Stimulated activated CD4-positive, alpha-beta T cell treated with anti-CD3 and anti-CD28 coated beads, Interleukin-12 subunit alpha, Interleukin-12 subunit beta, amount 100 ng/mL, for 24 hours (primary cell): Measurements from ENCODE around the gene PIEZO2.

Experiments used
- DNase-seq, 2 experiments: peaks; one replicate each; pipeline ENCODE4 v3.0.0-alpha.2; 2020; ENCODE audit warnings: low read depth in 2 of 2

PIEZO2 gene

GRCh38 chr18:11027862-11028261, 121.5 kb downstream of the PIEZO2 start:
- no peak for DNase-seq

GRCh38 chr18:11025671-11026070, 123.7 kb downstream of the PIEZO2 start:
- DNase-seq = no peak

DNA sequence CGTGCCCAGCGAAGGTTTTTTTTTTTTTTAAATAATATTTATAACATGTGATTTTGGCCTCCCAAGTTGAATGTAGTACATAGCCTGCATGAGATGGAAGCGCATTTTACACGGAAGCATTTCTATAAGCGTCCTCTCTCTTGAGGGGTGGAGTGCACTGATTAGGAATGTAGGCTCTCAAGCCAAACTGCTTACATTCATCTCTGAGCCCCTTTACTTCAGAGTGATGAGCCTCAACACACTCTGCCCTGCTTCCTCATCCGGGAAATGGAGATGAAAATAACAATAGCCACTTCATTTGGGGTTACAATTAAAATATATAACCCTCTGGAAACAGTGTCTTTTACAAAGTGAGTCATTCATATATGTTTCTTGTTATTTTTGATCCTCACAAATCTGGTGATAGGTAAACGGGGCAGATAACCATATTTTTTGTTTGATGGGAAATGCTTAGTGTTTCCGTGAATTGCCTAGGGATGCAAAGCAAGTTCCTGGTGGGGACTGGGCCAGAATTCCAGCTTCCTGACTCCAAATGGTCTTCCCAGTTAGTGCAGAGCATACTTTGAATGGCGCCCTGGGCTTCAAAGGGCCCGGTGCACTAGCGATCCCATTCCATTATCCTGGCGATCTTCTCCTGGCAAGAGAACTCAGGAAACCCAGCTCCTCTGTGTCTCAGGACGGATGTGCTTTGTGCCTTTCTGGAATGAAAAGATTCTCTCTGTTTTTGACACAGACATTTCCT, 124.3 kb downstream of the PIEZO2 start:
- no peak for DNase-seq

GRCh38 chr18:11021477-11021876, 127.9 kb downstream of the PIEZO2 start:
- no peak for DNase-seq

DNA sequence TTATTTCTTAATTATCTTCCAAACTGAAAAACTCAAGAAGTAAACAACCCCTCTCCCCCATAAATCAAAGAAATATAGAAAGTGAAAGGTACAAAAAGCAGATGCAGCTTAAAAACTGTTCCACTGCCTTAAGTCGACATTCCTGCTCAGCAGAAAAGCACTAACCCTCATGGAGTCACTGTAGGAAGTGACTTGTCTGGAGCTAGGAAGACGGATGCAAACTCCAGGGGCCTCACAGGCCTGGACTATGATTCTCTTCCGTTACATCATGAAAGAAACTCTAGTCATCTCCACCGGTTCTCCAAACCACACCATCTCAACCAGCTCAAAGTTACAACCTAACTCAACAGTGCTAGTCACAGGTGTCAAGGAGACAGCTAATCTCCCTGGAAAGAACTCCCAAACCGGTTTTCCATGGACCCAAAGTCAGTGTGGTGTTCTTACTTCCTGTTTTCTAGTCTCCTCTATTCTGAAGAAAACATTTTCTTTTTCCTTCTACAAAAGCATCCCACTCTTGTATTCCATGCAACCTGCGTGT, 128.4 kb downstream of the PIEZO2 start:
- DNase-seq = no peak

DNA sequence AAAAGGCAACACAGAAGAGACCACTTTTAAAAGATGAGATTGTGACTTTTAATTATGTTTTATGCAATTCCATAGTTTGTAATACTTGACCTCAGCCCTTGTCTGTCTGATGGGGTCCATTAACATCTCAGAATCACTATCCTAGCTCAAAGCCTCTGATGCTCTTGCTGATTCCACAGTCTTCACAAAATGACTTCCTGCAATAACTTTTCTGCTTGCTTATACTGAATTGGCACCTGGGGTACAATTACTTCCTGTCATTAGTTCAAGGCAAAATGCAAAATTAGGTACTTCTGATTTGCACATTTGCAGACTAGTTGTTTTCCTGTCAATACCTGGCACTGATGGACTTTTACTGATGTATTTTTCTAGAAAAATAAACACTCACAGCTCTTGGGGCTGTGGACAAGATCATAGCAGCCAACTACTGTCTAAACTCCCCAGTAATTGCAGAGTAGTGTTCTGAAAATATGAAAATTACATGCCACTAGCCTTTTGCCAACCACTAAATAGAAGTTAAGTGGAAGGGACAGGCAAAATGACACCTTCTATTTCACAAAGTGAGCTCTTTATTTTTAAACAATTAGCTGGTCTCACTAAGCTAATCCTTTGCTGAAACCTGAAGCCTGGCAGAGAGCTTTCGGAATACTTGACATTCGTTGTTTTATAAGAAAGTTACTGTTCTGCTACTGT, 129.1 kb downstream of the PIEZO2 start:
- no peak for DNase-seq

- no peak for DNase-seq
Observed at GRCh38 chr18:11019295-11020105, 129.9 kb downstream of the PIEZO2 start.

GRCh38 chr18:11009869-11010268, 139.5 kb downstream of the PIEZO2 start:
- DNase-seq = no peak

DNA sequence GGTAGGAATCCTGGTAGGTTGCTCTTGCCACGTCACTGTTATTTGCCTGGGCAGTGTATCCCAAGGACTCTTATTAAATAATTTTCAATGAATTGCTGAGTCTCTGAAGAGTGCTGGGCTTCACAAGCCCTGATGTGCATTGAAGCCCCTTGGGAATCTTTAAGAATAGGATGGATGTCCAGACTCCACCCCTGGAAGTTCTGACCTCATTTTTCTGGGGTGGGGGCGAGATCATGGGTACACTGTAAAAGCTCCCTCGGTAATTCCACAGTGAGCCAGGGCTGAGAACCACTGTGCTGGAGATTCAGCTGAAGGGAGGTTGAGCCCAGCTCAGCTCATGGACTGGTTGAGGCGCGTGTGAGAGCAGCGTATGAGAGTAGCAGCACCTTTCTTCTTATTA, 140.2 kb downstream of the PIEZO2 start:
- no peak for DNase-seq

- no peak for DNase-seq
Observed at GRCh38 chr18:11008505-11008904, 140.9 kb downstream of the PIEZO2 start.

DNA sequence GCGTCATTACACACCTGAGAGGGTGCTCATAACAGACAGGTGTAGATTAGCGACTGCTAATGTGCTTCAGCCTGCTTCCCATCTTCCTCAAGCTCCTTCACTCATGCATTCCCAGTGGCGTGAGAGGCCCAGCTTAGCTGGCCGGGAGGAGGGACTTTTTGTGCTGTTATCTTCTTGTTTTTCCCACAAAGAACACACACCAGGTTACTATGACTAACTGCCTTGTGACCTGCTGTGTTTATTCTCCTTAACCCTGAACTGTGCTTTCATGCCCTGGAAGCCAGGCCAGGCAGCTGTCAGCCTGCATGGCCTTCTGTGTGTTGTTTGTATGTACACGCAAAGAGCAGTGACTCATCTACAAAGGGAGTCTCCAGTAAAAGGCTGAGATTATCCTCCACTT, 143.8 kb downstream of the PIEZO2 start:
- DNase-seq = no peak

- DNase-seq = no peak
Observed at GRCh38 chr18:11004951-11005350, 144.4 kb downstream of the PIEZO2 start.

- DNase-seq = no peak
Observed at GRCh38 chr18:11004294-11004693, 145.1 kb downstream of the PIEZO2 start.

DNA sequence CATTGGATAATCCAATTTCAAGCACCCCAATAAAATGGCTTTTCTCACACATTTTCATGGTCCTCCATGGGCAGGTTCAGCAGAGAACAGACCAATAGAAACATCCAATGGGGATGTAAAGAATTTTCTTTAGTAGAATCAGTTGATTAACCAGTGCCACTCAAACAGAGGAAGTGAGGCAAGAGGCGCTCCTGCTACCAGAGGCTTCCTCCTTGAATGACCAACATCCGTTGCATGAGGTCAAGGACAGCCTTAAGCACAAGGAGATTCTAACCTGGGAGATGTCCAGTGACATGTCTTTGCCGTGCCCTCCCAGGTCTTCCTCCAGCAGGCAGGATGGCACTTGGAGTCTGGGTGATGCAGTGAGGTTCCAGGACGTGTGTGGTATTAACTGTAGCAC, 146.6 kb downstream of the PIEZO2 start:
- DNase-seq = no peak

- no peak for DNase-seq
Observed at GRCh38 chr18:11002277-11002676, 147.1 kb downstream of the PIEZO2 start.

GRCh38 chr18:11000071-11000470, 149.3 kb downstream of the PIEZO2 start:
- no peak for DNase-seq

DNA sequence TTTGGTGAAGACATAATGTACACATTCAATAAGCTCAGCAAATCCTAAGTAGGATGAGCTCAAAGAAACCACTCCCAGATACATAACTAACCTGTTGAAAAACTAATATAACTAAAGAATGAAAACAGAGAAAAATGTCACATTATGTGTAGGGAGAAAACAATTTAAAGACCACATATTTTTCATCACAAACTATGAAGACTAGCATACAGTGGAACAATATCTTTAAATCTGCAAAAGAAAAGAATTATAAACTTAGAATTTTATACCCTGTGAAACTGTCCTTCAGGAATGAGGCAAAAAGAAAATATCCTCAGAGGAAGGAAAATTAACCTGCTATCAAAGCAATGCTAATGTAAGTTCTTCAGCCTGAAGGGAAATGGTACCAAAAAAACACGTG, 151.5 kb downstream of the PIEZO2 start:
- DNase-seq = no peak

DNA sequence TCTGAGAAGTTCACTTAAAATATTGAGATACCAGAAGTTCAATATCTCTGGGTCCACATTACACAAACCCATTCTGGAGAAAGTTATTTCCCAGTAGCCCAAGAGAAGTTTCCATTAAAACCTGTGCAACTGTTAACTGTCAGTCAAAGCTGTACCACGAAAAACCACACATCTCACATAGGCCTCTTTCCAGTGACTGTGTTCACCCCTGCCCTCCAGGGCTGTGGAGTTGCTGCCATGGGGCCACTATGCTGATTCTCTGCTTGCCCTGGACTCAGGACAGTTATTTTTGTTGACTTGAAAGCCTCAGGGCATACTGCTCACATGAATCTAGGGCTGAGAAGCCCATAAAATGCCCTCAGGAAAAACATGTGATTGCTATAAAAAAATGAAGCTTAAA, 153.8 kb downstream of the PIEZO2 start:
- DNase-seq = no peak

GRCh38 chr18:10989486-10989885, 159.9 kb downstream of the PIEZO2 start:
- no peak for DNase-seq

DNA sequence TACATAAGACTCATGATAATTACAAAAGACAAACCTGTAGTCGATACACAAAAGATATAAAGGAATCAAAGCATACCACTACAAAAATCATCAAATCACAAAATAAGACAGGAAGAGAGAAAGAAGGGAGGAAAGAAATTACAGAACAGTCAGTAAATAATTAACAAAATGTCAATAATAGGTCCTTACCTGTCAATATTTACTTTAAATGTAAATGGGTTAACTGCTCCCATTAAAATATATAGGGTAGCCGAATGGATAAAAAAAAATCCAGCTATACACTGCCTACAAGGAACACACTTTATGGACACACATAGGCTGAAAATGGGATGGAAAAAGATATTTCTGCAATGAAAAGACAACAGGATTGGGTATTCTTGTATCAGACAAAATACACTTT, 163.7 kb downstream of the PIEZO2 start:
- no peak for DNase-seq

GRCh38 chr18:10979411-10979810, 170.0 kb downstream of the PIEZO2 start:
- DNase-seq = no peak

DNA sequence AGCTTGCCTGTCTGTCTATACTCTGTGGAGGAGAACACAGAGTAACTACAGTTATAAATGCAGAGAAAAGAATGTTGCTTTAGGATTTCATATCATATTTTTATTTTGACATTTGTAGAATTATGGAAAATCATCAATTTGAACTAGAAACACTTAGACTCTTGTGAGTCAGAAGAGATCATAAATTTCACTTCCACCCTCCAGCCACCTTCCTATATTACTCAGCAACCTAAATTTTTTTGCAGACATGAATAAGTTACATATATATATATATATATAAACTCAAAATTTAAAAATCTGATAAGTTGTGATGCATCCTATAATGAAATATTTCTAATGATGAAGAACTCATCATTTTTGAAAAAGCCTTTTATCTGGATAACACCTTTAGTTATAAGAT, 172.3 kb downstream of the PIEZO2 start:
- DNase-seq = no peak
